OCI-LY3 (cell line): ENCODE measurements around the gene CHRNA7.
"Not testable (repeated sequence)": the region's sequence is repeated elsewhere in the genome, so short reads cannot be mapped to it uniquely, and the experiment has no call there.

ENCODE experiments used
- H2AFZ ChIP-seq: fragments of 200-600, 300-600 bp; shearing (Covaris generic); 2 replicates; pipeline ENCODE4 v1.6.0; 2014; ENCODE audit warnings: antibody characterized with exemption, low read depth, low read length
- H3K27ac ChIP-seq: fragments of 200-600, 300-600 bp; sonication (generic); 2 replicates; pipeline ENCODE4 v1.5.1; 2014; ENCODE audit warnings: mild to moderate bottlenecking, low read length, moderate library complexity, mixed read lengths
- H3K27me3 ChIP-seq: fragments of 200-600, 300-600 bp; sonication (generic); 2 replicates; pipeline ENCODE4 v1.6.1; 2014; ENCODE audit warnings: low read depth, low read length, mixed read lengths
- H3K36me3 ChIP-seq: fragments of 200-600, 300-600 bp; sonication (generic); replicated peaks from 2 replicates; pipeline ENCODE3; 2014; ENCODE audit warnings: low read depth, low read length, mixed read lengths
- H3K4me1 ChIP-seq: fragments of 300-600, 200-600 bp; sonication (generic); 2 replicates; pipeline ENCODE4 v1.6.1; 2014; ENCODE audit warnings: low read length, mixed read lengths
- H3K4me2 ChIP-seq: fragments of 200-600, 300-600 bp; sonication (generic); 2 replicates; pipeline ENCODE4 v1.6.1; 2014; ENCODE audit warnings: low read length, mixed read lengths
- H3K4me3 ChIP-seq: fragments of 300-600, 200-600 bp; sonication (generic); 2 replicates; pipeline ENCODE4 v1.5.1; 2014; ENCODE audit warnings: antibody characterized with exemption, mild to moderate bottlenecking, low read length, moderate library complexity
- H3K79me2 ChIP-seq: fragments of 300-600, 200-600 bp; shearing (Covaris generic); 2 replicates; pipeline ENCODE4 v1.6.1; 2014; ENCODE audit warnings: mild to moderate bottlenecking, low read length, mixed read lengths
- H3K9ac ChIP-seq: fragments of 300-600, 200-600 bp; shearing (Covaris generic); 2 replicates; pipeline ENCODE4 v1.6.0; 2014; ENCODE audit warnings: mild to moderate bottlenecking, low read length, moderate library complexity
- H3K9me3 ChIP-seq: fragments of 200-600, 300-600 bp; shearing (Covaris generic); 2 replicates; pipeline ENCODE4 v1.6.1; 2014; ENCODE audit warnings: low read length, mixed read lengths; ENCODE audit not compliant: insufficient read depth
- H4K20me1 ChIP-seq: fragments of 200-600, 300-600 bp; sonication (generic); 2 replicates; pipeline ENCODE4 v1.6.1; 2016; ENCODE audit warnings: low read length, mixed read lengths; ENCODE audit not compliant: insufficient read depth
- EZH2phosphoT487 ChIP-seq: fragments of 200-600 bp; shearing (Covaris generic); IDR thresholded peaks from 2 replicates; pipeline ENCODE4 v1.6.1; 2018; ENCODE audit warnings: antibody characterized with exemption, mixed run types, low read depth
- TF ChIP-seq, protein P1 (sequence below): fragments of 200-600, 300-600 bp; sonication (generic); IDR thresholded peaks from 2 replicates; pipeline ENCODE4 v1.5.1; 2014; ENCODE audit warnings: antibody characterized with exemption, low read length, low read depth

Gene CHRNA7

GRCh38 chr15:32131803-32132202 is 101.5 kb downstream of the CHRNA7 start:
- no peaks in the 10 kb centered on the region for H3K36me3 ChIP-seq
- H2AFZ ChIP-seq, result no peak overlapping the region
- H3K4me3 ChIP-seq, result no peak overlapping the region
- no peak overlapping the region for H3K9ac ChIP-seq
- no peaks in the 10 kb centered on the region for H3K27me3 ChIP-seq
- H3K9me3 ChIP-seq, result no peaks in the 10 kb centered on the region
- no peak overlapping the region for H3K27ac ChIP-seq
- H3K79me2 ChIP-seq, result no peaks in the 10 kb centered on the region
- TF ChIP-seq, protein P1, sequence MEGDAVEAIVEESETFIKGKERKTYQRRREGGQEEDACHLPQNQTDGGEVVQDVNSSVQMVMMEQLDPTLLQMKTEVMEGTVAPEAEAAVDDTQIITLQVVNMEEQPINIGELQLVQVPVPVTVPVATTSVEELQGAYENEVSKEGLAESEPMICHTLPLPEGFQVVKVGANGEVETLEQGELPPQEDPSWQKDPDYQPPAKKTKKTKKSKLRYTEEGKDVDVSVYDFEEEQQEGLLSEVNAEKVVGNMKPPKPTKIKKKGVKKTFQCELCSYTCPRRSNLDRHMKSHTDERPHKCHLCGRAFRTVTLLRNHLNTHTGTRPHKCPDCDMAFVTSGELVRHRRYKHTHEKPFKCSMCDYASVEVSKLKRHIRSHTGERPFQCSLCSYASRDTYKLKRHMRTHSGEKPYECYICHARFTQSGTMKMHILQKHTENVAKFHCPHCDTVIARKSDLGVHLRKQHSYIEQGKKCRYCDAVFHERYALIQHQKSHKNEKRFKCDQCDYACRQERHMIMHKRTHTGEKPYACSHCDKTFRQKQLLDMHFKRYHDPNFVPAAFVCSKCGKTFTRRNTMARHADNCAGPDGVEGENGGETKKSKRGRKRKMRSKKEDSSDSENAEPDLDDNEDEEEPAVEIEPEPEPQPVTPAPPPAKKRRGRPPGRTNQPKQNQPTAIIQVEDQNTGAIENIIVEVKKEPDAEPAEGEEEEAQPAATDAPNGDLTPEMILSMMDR, result no peak
- no peak for TF ChIP-seq EZH2phosphoT487
- peaks cover 19% of the 10 kb centered on the region for H3K4me1 ChIP-seq
- no peak overlapping the region for H3K4me2 ChIP-seq
- H4K20me1 ChIP-seq, result no peaks in the 10 kb centered on the region

GRCh38 chr15:32132859-32133258 is 102.5 kb downstream of the CHRNA7 start:
- Histone ChIP-seq H3K4me3 (no peak overlapping the region), H4K20me1 (no peaks in the 10 kb centered on the region), H3K9ac (no peak overlapping the region), H2AFZ (no peak overlapping the region), H3K36me3 (no peaks in the 10 kb centered on the region), H3K79me2 (no peaks in the 10 kb centered on the region), H3K4me1 (peaks cover 19% of the 10 kb centered on the region), H3K27me3 (no peaks in the 10 kb centered on the region), H3K9me3 (no peaks in the 10 kb centered on the region), H3K4me2 (no peak overlapping the region), H3K27ac (no peak overlapping the region)
- no peak for TF ChIP-seq EZH2phosphoT487
- TF ChIP-seq, protein P1, result no peak

DNA sequence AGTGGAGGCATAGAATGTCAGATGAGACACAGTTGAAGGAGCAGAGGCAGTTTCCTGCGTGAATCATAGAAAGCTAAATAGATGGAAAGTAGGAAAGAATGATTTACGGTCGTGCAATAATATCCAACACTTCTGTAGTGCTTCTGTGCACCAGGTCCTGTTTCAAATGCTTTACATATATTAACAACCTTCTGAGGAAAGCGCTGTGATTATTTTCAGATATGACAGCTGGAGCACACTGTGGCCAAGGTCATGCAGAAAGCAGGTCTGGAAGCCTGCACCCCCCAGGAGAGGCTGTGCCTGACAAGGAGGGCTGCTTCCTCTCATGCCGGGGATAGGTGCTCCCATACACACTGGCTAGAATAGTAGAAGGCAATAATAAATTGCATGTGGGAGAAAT is 104.5 kb downstream of the CHRNA7 start:
- Histone ChIP-seq H2AFZ (peak overlapping the region; percentile 34), H3K27me3 (no peaks in the 10 kb centered on the region), H3K27ac (no peak overlapping the region), H3K36me3 (no peaks in the 10 kb centered on the region), H3K9ac (no peak overlapping the region), H3K4me1 (peaks cover 18% of the 10 kb centered on the region), H4K20me1 (no peaks in the 10 kb centered on the region), H3K4me3 (peak overlapping the region; percentile 36), H3K79me2 (no peaks in the 10 kb centered on the region), H3K9me3 (no peaks in the 10 kb centered on the region), H3K4me2 (peak overlapping the region; percentile 68)
- no peak for TF ChIP-seq EZH2phosphoT487
- TF ChIP-seq, protein P1, result no peak

GRCh38 chr15:32135335-32135734 is 105.0 kb downstream of the CHRNA7 start:
- Histone ChIP-seq H2AFZ (peak overlapping the region; percentile 34), H3K4me2 (peak overlapping the region; percentile 68), H3K27me3 (no peaks in the 10 kb centered on the region), H3K27ac (no peak overlapping the region), H3K4me1 (peaks cover 15% of the 10 kb centered on the region), H4K20me1 (no peaks in the 10 kb centered on the region), H3K9ac (peak overlapping the region; percentile 13; the same call in 1 of the 2 replicates), H3K36me3 (no peaks in the 10 kb centered on the region), H3K4me3 (peak overlapping the region; percentile 36), H3K9me3 (no peaks in the 10 kb centered on the region), H3K79me2 (no peaks in the 10 kb centered on the region)
- TF ChIP-seq, protein P1, result no peak
- TF ChIP-seq EZH2phosphoT487, result no peak

DNA sequence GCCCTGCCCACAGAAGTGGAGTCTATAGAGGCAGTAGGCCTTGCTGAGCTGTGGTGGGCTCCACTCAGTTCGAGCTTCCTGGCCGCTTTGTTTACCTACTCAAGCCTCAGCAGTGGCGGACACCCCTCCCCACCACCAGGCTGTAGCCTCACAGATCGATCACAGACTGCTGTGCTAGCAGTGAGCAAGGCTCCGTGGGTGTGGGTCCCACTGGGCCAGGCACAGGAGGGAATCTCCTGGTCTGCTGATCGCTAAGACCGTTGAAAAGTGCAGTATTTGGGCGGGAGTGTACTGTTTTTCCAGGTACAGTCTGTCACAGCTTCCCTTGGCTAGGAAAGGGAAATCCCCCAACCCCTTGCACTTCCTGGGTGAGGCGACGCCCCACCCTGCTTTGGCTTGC is 115.2 kb downstream of the CHRNA7 start:
- not testable (repeated sequence) for H2AFZ ChIP-seq, H3K9ac ChIP-seq, H4K20me1 ChIP-seq, H3K27me3 ChIP-seq, H3K4me1 ChIP-seq, H3K4me2 ChIP-seq, H3K79me2 ChIP-seq, H3K4me3 ChIP-seq, H3K36me3 ChIP-seq, H3K9me3 ChIP-seq, H3K27ac ChIP-seq
